HCT116 (cell line): Measurements from ENCODE around the gene FGF14. TPM values are rescaled to one million over a fixed set of nuclear protein-coding genes. Genes with fewer than 3 reads are reported as not detected.

Source experiments
- ATAC-seq: fragments of 200-7000 bp; cut with Tn5 transposase; 2 replicates; pipeline ENCODE4 v1.9.1; 2020; ENCODE audit warnings: mild to moderate bottlenecking, moderate library complexity
- BruUV-seq: library from RNA; stranded (reverse); fragments of 400-500 nt; replicated peaks from 2 replicates; lab custom pipeline; 2021; lab: Mats Ljungman, UMichigan
- CTCF ChIA-PET: fragments of 300-600 bp; sonication (Branson Sonifier 250); formaldehyde crosslinking; loops from one replicate; lab custom pipeline; 2021; ENCODE audit warnings: antibody characterized with exemption; lab: Charles Lee
- POLR2A ChIA-PET: fragments of 300-600, 350-600 bp; sonication (Branson Sonifier 250); formaldehyde crosslinking; loops from one replicate; lab custom pipeline; 2021; ENCODE audit warnings: antibody characterized with exemption; lab: Charles Lee
- RAD21 ChIA-PET, 2 experiments: fragments of 300-600 bp; sonication (Branson Sonifier 250); formaldehyde crosslinking; loops; one replicate each; lab custom pipeline; 2023; ENCODE audit warnings: low total read pairs in 2 of 2; ENCODE audit not compliant: uncharacterized antibody in 2 of 2, unreplicated experiment in 2 of 2, low non-redundant PET in 1 of 2; lab: Charles Lee
- DNase-seq: peaks from one replicate; pipeline ENCODE4 v3.0.0-alpha.2; 2010; ENCODE audit warnings: low read depth, low spot score
- H2AFZ ChIP-seq: fragments of 200-600 bp; shearing (Covaris generic), sonication (generic); 2 replicates; pipeline ENCODE4 v1.6.1; 2017; ENCODE audit warnings: low read depth, mixed run types, mixed read lengths, antibody characterized with exemption, low read length; ENCODE audit not compliant: poor library complexity, severe bottlenecking
- H3K27ac ChIP-seq: 2 replicates; pipeline ENCODE4 v1.5.1; 2012; ENCODE audit warnings: low read depth, low read length
- H3K27me3 ChIP-seq: fragments of 200-600 bp; sonication (generic); 2 replicates; pipeline ENCODE4 v1.6.1; 2016; ENCODE audit warnings: mixed run types, low read length, mixed read lengths; ENCODE audit not compliant: insufficient read depth
- H3K36me3 ChIP-seq, 2 experiments: fragments of 200-500 bp in 1 of 2; fragments of 200-600 bp in 1 of 2; sonication (Bioruptor generic) in 1 of 2; sonication (generic) in 1 of 2; 2 replicates each; pipeline versions ENCODE4 v1.5.1 to v1.6.1; 2014 to 2016; ENCODE audit warnings: low read length in 2 of 2, inconsistent platforms in 1 of 2, mixed read lengths in 1 of 2, mixed run types in 1 of 2; ENCODE audit not compliant: insufficient read depth in 2 of 2, control insufficient read depth in 1 of 2
- H3K4me1 ChIP-seq, 2 experiments: fragments of 200-600 bp in 1 of 2; sonication (generic) in 1 of 2; 2 replicates each; pipeline versions ENCODE4 v1.5.1 to v1.6.1; 2012 to 2017; ENCODE audit warnings: low read length in 2 of 2, inconsistent platforms in 1 of 2, mild to moderate bottlenecking in 1 of 2, mixed read lengths in 1 of 2, mixed run types in 1 of 2, moderate library complexity in 1 of 2; ENCODE audit not compliant: insufficient read depth in 2 of 2, control insufficient read depth in 1 of 2
- H3K4me2 ChIP-seq: fragments of 200-600 bp; sonication (generic); 2 replicates; pipeline ENCODE4 v1.6.1; 2017; ENCODE audit warnings: mixed run types, low read length, mixed read lengths
- H3K4me3 ChIP-seq, 2 experiments: fragments of 200-600 bp in 1 of 2; sonication (generic) in 1 of 2; replicated peaks in 1 of 2; 2 replicates each; pipeline ENCODE4 v1.5.1; 2011 to 2016; ENCODE audit warnings: low read length in 2 of 2, control low read depth in 1 of 2, low read depth in 1 of 2, mild to moderate bottlenecking in 1 of 2, mixed read lengths in 1 of 2, mixed run types in 1 of 2
- H3K79me2 ChIP-seq: fragments of 200-600 bp; sonication (generic); 2 replicates; pipeline ENCODE4 v1.6.1; 2017; ENCODE audit warnings: mild to moderate bottlenecking, mixed run types, low read length, moderate library complexity, mixed read lengths; ENCODE audit not compliant: insufficient read depth
- H3K9ac ChIP-seq: fragments of 200-600 bp; sonication (generic); 2 replicates; pipeline ENCODE4 v1.6.1; 2016; ENCODE audit warnings: low read length, mixed read lengths
- H3K9me2 ChIP-seq: fragments of 200-600 bp; sonication (generic), shearing (Covaris generic); 2 replicates; pipeline ENCODE4 v1.6.1; 2017; ENCODE audit warnings: mixed run types, mild to moderate bottlenecking, moderate library complexity; ENCODE audit not compliant: insufficient read depth
- H3K9me3 ChIP-seq, 2 experiments: fragments of 200-500 bp in 1 of 2; fragments of 200-600 bp in 1 of 2; sonication (Bioruptor generic) in 1 of 2; sonication (generic) in 1 of 2; 2 replicates each; pipeline ENCODE4 v1.6.1; 2014 to 2017; ENCODE audit warnings: low read length in 2 of 2, mixed read lengths in 2 of 2, inconsistent platforms in 1 of 2, low read depth in 1 of 2, mild to moderate bottlenecking in 1 of 2, mixed run types in 1 of 2, moderate library complexity in 1 of 2; ENCODE audit not compliant: control insufficient read depth in 1 of 2, insufficient read depth in 1 of 2
- H4K20me1 ChIP-seq: fragments of 200-600 bp; sonication (generic), shearing (Covaris generic); 2 replicates; pipeline ENCODE4 v1.6.1; 2017; ENCODE audit warnings: mixed run types, mild to moderate bottlenecking, moderate library complexity; ENCODE audit not compliant: insufficient read depth
- ATF3 ChIP-seq: IDR thresholded peaks from 2 replicates; pipeline ENCODE4 v1.6.1; 2012
- CBX3 ChIP-seq: IDR thresholded peaks from 2 replicates; pipeline ENCODE4 v1.6.1; 2012; ENCODE audit warnings: low read depth
- ELF1 ChIP-seq: IDR thresholded peaks from 2 replicates; pipeline ENCODE4 v1.6.1; 2012; ENCODE audit warnings: low read depth, borderline replicate concordance
- EZH2 ChIP-seq: fragments of 200-600 bp; sonication (generic); IDR thresholded peaks from 2 replicates; pipeline ENCODE4 v1.6.1; 2017; ENCODE audit warnings: antibody characterized with exemption, mixed run types
- EZH2phosphoT487 ChIP-seq: fragments of 200-600 bp; IDR thresholded peaks from 2 replicates; pipeline ENCODE4 v1.6.1; 2018; ENCODE audit warnings: antibody characterized with exemption, borderline replicate concordance
- JUND ChIP-seq: IDR thresholded peaks from 2 replicates; pipeline ENCODE4 v1.6.1; 2012
- POLR2A ChIP-seq: IDR thresholded peaks from 2 replicates; pipeline ENCODE4 v1.7.0; 2011; ENCODE audit warnings: borderline replicate concordance; ENCODE audit not compliant: insufficient read depth, insufficient read length; ENCODE audit errors: extremely low read depth
- YY1 ChIP-seq: IDR thresholded peaks from 2 replicates; pipeline ENCODE4 v1.6.1; 2011; ENCODE audit warnings: low read length, low read depth, moderate library complexity, mild to moderate bottlenecking; ENCODE audit not compliant: insufficient replicate concordance; ENCODE audit errors: extremely low read depth
- ZBTB33 ChIP-seq: IDR thresholded peaks from 2 replicates; pipeline ENCODE4 v1.6.1; 2011; ENCODE audit warnings: mild to moderate bottlenecking, low read length, moderate library complexity; ENCODE audit not compliant: insufficient replicate concordance; ENCODE audit errors: extremely low read depth
- intact Hi-C: fragments of 100-400 bp; cut with micrococcal nuclease; formaldehyde crosslinking; loops from 2 replicates; pipeline ENCODE4 v1.10.0; 2022
- total RNA-seq: library from RNA; stranded (reverse); gene quantifications from one replicate; pipeline ENCODE4 v1.2.1, GENCODE V29; 2021; ENCODE audit not compliant: unreplicated experiment

The FGF14 gene
- total RNA-seq, 1 experiment from 2014 or later = not detected

- Histone ChIP-seq H3K4me3 (no peak overlapping the region), H3K27ac (no peak overlapping the region)
- no peak for TF ChIP-seq EZH2
- TF ChIP-seq, all 23 proteins: peak for 0
- H3K4me1 ChIP-seq = no peaks in the 10 kb centered on the region
- H2AFZ ChIP-seq = no peak overlapping the region
- H3K9ac ChIP-seq = no peak overlapping the region
- RAD21 ChIA-PET = no interaction called here
- H3K9me3 ChIP-seq = no peaks in the 10 kb centered on the region
- ATAC-seq = no peak
- H3K36me3 ChIP-seq = no peaks in the 10 kb centered on the region
- no peaks in the 10 kb centered on the region for H3K27me3 ChIP-seq
- BruUV-seq = no TSS peak
- H4K20me1 ChIP-seq = no peaks in the 10 kb centered on the region
- no peaks in the 10 kb centered on the region for H3K79me2 ChIP-seq
- POLR2A ChIA-PET = no interaction called here
- intact Hi-C loops = no loop called here
- H3K4me2 ChIP-seq = no peak overlapping the region
- H3K9me2 ChIP-seq = no peaks in the 10 kb centered on the region
- CTCF ChIA-PET = no interaction called here
- DNase-seq = no peak
Measured at GRCh38 chr13:102295316-102296048, 106.4 kb downstream of the FGF14 start.

GRCh38 chr13:102294407-102295018, 107.3 kb downstream of the FGF14 start:
- no peak overlapping the region for H3K27ac ChIP-seq
- H3K4me1 ChIP-seq = no peaks in the 10 kb centered on the region
- intact Hi-C loops = no loop called here
- TF ChIP-seq ZBTB33 = no peak
- TF ChIP-seq YY1 = no peak
- no peak for TF ChIP-seq EZH2phosphoT487
- no peak for TF ChIP-seq POLR2A
- TF ChIP-seq ELF1 = no peak
- TF ChIP-seq ATF3 = no peak
- TF ChIP-seq EZH2 = no peak
- TF ChIP-seq JUND = no peak
- no peak for TF ChIP-seq CBX3
- ATAC-seq (no peak), DNase-seq (no peak)
- BruUV-seq = no TSS peak
- no peaks in the 10 kb centered on the region for H3K9me3 ChIP-seq
- no peaks in the 10 kb centered on the region for H3K9me2 ChIP-seq
- H3K36me3 ChIP-seq = no peaks in the 10 kb centered on the region
- no peak overlapping the region for H2AFZ ChIP-seq
- H3K4me2 ChIP-seq = no peak overlapping the region
- no peaks in the 10 kb centered on the region for H3K27me3 ChIP-seq
- H4K20me1 ChIP-seq = no peaks in the 10 kb centered on the region
- ChIA-PET POLR2A (no interaction called here), RAD21 (no interaction called here), CTCF (no interaction called here)
- no peaks in the 10 kb centered on the region for H3K79me2 ChIP-seq
- H3K9ac ChIP-seq = no peak overlapping the region
- H3K4me3 ChIP-seq = no peak overlapping the region
